ENCODE data around the gene PRKCB. TPM values are rescaled to one million over a fixed set of nuclear protein-coding genes. Genes with fewer than 3 reads are reported as not detected.

PRKCB gene
- total RNA-seq, 1 experiment from 2014 or later: not detected

GRCh38 chr16:24036038-24036543 lies 200.3 kb downstream of the PRKCB start:
- ChIA-PET CTCF (interaction anchor here (0.6 to 6.6 kb wide), 45 partner anchors 9 to 514 kb away, joined by 3 to 94 read pairs (median 4); partner anchors contain the start of gene PLK1), POLR2A (interaction anchor here (0.7 kb wide), 1 partner anchor 380 kb away, joined by 3 read pairs; no protein-coding TSS in a partner anchor)
- Mint-ChIP-seq H3K27ac (ENCODE audit: low read depth, unreplicated experiment) (no peak overlapping the region), H3K4me1 (ENCODE audit: insufficient read depth, unreplicated experiment) (no peaks in the 10 kb centered on the region), H3K9me3 (ENCODE audit: unreplicated experiment) (no peaks in the 10 kb centered on the region), H3K4me3 (ENCODE audit: unreplicated experiment) (no peak overlapping the region), H3K36me3 (ENCODE audit: insufficient read depth, unreplicated experiment) (no peaks in the 10 kb centered on the region), H3K27me3 (ENCODE audit: insufficient read depth, unreplicated experiment) (peaks cover 32% of the 10 kb centered on the region)
- no TSS peak for BruUV-seq (replicated peaks)
- no peak for DNase-seq (ENCODE audit: unreplicated experiment)
- TF ChIP-seq CTCF (IDR thresholded peaks at IDR 0.05; ENCODE audit: unreplicated experiment): no peak
- intact Hi-C loops (cut with micrococcal nuclease): loop anchor here (1.0 to 2.0 kb wide), 3 partner anchors 233 to 357 kb away; partner anchors contain the start of gene PLK1

GRCh38 chr16:24036614-24037013 lies 200.8 kb downstream of the PRKCB start:
- Mint-ChIP-seq H3K36me3 (ENCODE audit: insufficient read depth, unreplicated experiment) (no peaks in the 10 kb centered on the region), H3K9me3 (ENCODE audit: unreplicated experiment) (no peaks in the 10 kb centered on the region), H3K27me3 (ENCODE audit: insufficient read depth, unreplicated experiment) (peaks cover 38% of the 10 kb centered on the region), H3K4me1 (ENCODE audit: insufficient read depth, unreplicated experiment) (no peaks in the 10 kb centered on the region), H3K4me3 (ENCODE audit: unreplicated experiment) (no peak overlapping the region), H3K27ac (ENCODE audit: low read depth, unreplicated experiment) (no peak overlapping the region)
- no TSS peak for BruUV-seq (replicated peaks)
- DNase-seq (ENCODE audit: unreplicated experiment): peak; percentile 55
- POLR2A ChIA-PET: no interaction called here
- intact Hi-C loops (cut with micrococcal nuclease): loop anchor here (1.0 to 2.0 kb wide), 3 partner anchors 233 to 358 kb away; partner anchors contain the start of gene PLK1
- TF ChIP-seq CTCF (IDR thresholded peaks at IDR 0.05; ENCODE audit: unreplicated experiment): peak; percentile 81
- CTCF ChIA-PET: interaction anchor here (0.6 to 6.6 kb wide), 58 partner anchors 9 to 601 kb away, joined by 3 to 94 read pairs (median 4); partner anchors contain the start of gene PLK1

GRCh38 chr16:24037335-24037734 lies 201.6 kb downstream of the PRKCB start:
- DNase-seq (ENCODE audit: unreplicated experiment): no peak
- ChIA-PET POLR2A (no interaction called here), CTCF (interaction anchor here (0.6 to 6.6 kb wide), 39 partner anchors 8 to 1147 kb away, joined by 3 to 94 read pairs (median 4); partner anchors contain the start of gene PLK1)
- no TSS peak for BruUV-seq (replicated peaks)
- no peak overlapping the region for H3K27ac Mint-ChIP-seq (ENCODE audit: low read depth, unreplicated experiment)
- peaks cover 45% of the 10 kb centered on the region for H3K27me3 Mint-ChIP-seq (ENCODE audit: insufficient read depth, unreplicated experiment)
- no peaks in the 10 kb centered on the region for H3K36me3 Mint-ChIP-seq (ENCODE audit: insufficient read depth, unreplicated experiment)
- intact Hi-C loops (cut with micrococcal nuclease): loop anchor here (2.0 kb wide), 1 partner anchor 359 kb away; the partner anchor contains the start of gene PLK1
- H3K9me3 Mint-ChIP-seq (ENCODE audit: unreplicated experiment): no peaks in the 10 kb centered on the region
- no peak for TF ChIP-seq CTCF (IDR thresholded peaks at IDR 0.05; ENCODE audit: unreplicated experiment)
- H3K4me1 Mint-ChIP-seq (ENCODE audit: insufficient read depth, unreplicated experiment): no peaks in the 10 kb centered on the region
- no peak overlapping the region for H3K4me3 Mint-ChIP-seq (ENCODE audit: unreplicated experiment)

GRCh38 chr16:24041834-24042631 lies 206.2 kb downstream of the PRKCB start:
- Mint-ChIP-seq H3K4me3 (ENCODE audit: unreplicated experiment) (no peak overlapping the region), H3K27ac (ENCODE audit: low read depth, unreplicated experiment) (no peak overlapping the region), H3K27me3 (ENCODE audit: insufficient read depth, unreplicated experiment) (peaks cover 33% of the 10 kb centered on the region), H3K4me1 (ENCODE audit: insufficient read depth, unreplicated experiment) (no peaks in the 10 kb centered on the region), H3K9me3 (ENCODE audit: unreplicated experiment) (no peaks in the 10 kb centered on the region), H3K36me3 (ENCODE audit: insufficient read depth, unreplicated experiment) (no peaks in the 10 kb centered on the region)
- peak; percentile 86 for TF ChIP-seq CTCF (IDR thresholded peaks at IDR 0.05; ENCODE audit: unreplicated experiment)
- POLR2A ChIA-PET: interaction anchor here (0.6 to 1.2 kb wide), 3 partner anchors 253 to 466 kb away, joined by 3 read pairs; no protein-coding TSS in a partner anchor
- CTCF ChIA-PET: interaction anchor here (0.5 to 10.6 kb wide), 73 partner anchors 8 to 916 kb away, joined by 3 to 508 read pairs (median 4); partner anchors contain the start of gene CACNG3
- intact Hi-C loops (cut with micrococcal nuclease): loop anchor here (1.0 to 2.0 kb wide), 2 partner anchors 211 to 462 kb away; no protein-coding TSS in a partner anchor
- BruUV-seq (replicated peaks): no TSS peak
- peak; percentile 74 for DNase-seq (ENCODE audit: unreplicated experiment)
